HG02798 (cell line): ENCODE results near the gene GPR183.

Experiments
- ATAC-seq: cut with Tn5 transposase; IDR thresholded peaks from one replicate; pipeline ENCODE4 v1.9.1; 2021; ENCODE audit warnings: mild to moderate bottlenecking; ENCODE audit not compliant: unreplicated experiment, poor library complexity

The GPR183 gene

DNA sequence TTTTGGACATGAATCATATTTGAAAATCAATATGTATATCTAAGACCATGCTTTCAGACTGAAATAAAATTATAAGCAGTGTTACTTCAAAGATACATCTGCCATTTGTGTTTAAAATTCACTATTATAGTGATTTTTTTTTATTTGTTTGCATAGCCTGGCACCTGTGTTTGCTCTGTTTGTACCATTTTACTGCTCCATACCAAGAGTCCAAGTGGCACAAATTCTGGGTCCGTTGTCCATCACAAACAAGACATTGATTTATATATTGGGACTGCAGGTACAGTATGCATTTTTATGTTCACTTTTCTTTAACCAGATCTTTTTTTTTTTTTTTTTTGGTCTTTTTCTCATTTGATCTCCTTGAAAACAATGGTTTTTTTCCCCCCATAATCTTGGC, 6.7 kb upstream of the GPR183 start:
- ATAC-seq: no peak

DNA sequence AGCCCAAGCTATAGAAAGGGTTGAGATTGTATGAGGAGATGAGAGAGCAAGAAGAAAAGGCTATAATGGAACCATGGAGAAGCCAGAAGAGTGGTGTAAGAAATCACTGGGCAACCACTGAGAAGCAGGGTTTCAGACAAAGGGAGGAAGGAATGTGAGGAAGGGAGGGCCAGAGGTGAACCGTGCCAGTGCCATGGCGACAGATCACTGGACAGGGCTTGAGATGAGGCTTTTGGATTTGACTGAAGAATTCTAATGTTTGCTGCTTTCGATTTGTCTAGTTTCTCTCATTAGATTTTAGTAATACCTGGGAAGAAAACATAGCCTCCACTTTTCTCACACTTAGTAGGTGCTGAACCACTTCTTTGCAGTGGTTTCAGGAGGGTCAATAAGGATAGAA, 6.3 kb upstream of the GPR183 start:
- ATAC-seq: no peak

DNA sequence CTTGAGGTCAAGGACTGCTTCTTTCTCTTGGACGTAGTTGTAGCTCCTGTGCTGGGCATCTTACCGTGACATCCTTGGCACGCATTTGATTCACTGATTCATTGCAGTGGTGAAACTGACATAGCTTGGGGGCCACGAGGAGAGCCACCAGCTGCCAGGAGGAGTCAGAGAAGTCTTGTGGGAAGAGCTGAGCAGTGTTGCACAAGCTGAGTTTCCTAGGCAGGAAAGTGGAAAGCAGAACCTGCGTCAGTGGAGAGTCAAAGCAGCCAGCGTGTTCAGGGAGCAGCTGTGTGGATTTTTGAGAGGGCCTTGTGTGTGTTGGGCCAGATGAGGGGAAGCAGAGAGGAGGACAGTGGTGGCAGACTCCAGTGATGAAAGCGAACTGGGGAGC, 5.3 kb upstream of the GPR183 start:
- ATAC-seq: no peak

DNA sequence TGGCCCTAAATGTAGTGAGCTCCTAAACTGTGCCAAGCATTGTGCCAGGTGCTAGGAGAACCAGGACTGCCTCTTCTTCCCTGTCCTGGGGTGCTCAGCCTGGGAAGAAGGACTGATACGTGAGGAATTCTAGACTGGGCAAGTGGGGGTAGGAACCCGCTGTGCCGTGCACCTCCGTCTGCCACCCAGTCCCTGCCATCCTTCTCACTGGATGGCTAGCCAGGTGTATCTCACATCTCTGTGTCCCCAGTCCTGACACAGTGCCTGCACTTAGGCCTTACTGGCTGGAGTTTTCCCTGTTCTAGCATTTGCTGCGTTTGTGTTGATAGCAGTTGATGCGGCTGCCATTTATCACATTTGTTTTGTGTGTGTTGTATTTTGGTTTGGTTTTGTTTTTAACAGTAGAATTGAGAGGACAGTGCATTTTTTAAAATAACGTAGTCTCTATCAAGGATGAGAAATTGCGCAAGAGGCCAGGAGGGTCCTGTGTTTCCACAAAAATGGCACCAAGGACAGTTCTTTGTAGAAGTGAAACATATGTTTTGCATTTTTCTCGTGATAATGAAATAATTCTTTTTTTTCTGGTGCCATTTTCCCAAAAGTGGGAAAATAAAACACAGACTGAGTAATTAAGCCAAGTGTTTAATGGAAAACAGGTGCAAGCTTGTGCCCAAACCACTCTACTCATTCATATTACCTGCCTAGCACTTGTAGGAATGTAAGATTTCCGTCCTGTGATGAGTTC, 4.7 kb upstream of the GPR183 start:
- no peak for ATAC-seq

DNA sequence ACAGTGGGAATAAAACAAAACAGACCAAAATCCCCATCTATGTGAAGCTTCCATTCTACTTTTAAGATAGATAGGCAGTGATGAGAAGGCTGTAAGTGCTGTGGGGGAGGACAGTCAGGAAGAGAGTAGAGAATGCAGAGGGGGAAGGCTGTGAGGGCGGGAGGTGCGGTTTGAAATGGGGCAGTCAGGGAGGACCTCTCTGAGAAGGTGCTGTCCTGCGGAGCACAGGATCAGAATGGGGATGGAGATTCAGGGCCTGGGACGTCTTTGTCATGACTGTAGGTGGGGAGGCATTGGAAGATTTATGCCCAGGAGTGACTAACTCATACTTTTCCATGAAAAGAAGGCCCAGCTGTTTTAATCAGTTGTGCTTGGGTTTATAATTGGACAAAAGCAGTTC, 3.9 kb upstream of the GPR183 start:
- ATAC-seq: no peak

DNA sequence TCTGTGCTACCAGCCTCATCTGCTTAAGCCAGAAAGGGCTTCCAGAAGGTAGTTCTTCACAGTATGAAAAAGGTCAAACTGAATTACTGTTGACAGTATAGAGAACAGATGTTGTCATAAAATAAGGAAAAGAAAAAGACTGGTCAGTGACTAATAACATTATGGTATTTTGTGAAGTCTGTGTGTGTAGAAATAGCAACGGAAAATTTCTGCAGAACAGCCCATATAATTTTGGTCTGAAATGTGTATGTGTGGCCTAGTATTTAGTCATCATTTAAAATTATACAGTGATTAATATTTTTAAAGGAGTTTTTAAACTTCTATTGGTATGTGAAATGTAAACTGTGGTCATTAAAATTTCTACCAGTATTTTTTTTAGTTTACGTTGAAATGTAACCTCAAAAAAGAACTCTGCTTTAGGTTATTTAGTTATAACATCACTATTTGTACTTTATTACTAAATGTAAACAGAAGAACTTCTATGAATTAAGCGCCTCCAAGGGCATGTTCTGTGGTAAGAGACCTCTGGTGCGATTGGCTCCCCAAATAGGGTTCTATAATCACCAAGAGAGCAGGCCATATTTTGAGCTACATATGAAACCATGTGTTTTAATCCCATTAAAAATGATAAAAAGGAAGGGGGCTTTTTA, 3.3 kb upstream of the GPR183 start:
- ATAC-seq: peak; percentile 28

DNA sequence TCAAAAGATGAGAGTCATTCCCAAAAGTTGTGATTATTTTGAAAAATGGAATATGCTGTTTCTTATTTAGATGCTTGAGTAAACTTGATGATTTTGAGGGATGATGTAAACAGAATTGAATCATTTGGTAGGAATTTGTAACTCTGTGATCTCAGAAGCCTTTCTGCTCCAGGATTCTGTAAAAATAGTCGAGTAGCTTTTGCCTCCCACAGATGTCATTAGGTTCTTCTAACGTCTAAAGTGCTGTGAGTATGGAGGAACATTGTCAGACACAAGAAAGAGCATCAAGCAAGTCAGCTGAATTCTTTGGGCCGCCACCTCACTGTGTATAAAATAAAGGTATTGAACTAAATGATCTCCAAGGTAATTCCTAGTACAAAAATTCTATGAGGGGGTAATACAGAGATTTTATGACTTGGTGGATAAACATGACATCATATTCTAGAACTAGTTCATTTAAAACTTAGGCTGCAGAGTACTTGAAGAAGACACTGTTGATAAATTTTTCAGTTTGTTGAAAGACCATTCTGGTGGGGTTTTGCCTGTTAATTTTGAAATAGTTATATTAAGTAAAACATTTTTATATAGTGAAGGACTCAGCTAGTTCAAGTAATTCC, 1.4 kb upstream of the GPR183 start:
- ATAC-seq: no peak

DNA sequence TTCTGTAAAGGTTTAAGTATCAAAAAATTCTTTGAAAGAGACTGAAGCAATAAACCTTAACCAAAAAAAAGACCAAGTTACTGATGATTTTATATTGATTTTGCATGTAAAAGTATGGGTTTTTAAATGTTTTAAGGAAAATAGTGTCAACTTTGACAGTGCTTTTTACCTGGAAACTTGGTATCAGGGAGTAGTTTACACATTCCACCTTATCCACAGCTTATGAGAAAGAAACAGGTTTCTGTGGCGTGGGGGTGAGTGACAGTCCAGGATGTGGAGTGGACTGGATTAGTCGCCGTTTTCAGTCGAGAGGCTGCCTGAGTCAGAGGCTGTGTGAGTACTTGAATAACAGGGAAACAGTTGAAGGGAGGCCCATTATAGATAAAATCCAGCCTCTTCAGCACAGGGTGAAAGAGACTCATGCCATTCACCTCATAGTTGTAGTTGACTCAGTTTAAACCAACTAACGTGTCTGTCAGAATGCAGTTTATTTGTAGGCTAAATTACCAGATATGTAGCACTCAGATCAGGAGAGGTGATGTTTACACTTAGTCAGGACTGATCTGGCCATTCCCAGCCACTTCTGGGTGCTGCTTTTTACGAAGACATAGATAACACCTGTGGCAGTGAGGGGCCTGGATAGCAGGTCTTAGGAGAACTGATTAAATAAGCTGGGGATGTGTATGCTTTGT, 595 bp upstream of the GPR183 start:
- peak; percentile 44 for ATAC-seq

DNA sequence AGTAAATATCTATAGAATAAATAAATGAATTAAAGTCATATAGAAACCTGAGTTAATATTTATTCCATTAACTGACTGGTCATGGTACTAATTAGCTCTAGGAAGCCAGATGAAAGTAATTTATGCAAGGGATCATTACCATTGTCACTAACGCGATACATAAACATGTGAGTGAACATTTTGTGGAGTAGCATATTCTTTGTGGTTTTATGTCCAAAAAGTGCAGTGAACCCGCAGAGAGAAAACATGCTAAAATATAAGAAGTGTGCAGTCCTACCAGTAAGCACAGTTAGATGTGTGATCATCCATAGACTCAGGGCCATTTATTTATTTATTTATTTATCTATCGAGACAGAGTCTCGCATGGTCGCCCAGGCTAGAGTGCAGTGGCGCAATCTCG, 1.6 kb downstream of the GPR183 start:
- ATAC-seq: no peak

DNA sequence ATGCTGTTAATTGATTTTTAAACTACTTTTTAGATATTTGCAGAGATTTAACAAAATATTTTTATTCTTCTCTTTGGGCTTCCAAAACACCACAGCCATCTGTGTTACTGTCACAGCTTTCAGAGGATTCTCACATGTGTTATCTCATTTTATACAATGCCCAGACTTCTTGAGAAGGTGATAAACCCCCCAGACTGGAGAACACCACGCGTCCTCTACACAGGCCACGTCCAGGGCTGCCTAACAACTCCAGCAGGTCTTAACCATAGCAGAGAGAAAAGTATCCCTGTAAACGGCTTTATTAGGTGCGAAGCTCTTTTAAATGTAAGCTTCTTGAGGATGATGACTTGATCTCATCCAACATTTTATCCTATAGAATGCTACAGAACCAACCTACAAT, 2.0 kb downstream of the GPR183 start:
- no peak for ATAC-seq

DNA sequence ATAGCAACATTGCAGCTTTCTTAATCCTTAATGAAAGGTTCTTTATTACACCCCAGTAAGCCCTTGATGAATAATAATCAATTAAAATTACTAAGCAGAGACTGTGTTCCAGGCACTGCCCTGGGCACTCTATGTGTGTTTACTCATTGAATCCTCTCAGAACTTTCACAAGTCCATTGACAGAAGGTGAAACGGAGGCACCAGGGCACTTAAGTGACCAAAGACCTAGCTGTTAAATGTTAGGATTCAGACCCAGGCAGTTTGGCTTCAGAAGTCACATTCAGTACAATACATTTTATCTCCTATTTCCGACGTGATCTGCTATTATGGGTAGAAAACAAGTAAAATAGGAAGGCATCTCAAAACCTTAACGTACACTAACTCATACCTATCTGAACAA, 2.7 kb downstream of the GPR183 start:
- no peak for ATAC-seq

DNA sequence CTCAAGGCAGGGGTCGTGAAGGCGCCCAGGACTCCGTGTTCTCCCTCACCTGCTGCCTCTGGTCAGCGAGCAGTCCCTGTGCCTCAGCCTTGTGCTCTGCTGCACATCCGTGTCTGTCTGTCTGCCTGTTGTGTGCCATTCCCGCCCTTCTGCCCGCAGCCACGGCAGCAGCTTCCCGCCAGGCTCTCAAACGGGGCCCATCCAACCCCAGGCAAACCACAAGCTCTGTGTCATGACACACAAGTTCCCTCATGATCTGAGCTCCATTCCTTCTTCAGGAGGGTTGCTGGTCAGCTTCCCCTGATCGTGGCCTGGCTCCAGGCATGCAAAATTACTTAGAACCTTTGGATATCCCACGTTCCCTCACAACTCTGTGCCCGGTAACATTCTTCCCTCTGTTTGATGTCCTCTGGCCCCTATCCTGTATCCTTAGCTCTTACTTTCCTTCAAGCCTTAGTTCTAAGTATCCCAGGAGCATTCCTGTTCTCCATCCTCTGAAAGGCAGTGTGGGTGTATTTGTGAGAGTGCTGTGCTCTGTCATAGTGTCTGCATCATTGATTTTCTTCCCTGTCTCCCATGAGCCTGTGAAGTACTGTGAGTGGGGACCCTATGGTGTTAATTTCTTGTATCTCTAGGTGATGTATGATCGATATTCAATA, 3.2 kb downstream of the GPR183 start:
- no peak for ATAC-seq

DNA sequence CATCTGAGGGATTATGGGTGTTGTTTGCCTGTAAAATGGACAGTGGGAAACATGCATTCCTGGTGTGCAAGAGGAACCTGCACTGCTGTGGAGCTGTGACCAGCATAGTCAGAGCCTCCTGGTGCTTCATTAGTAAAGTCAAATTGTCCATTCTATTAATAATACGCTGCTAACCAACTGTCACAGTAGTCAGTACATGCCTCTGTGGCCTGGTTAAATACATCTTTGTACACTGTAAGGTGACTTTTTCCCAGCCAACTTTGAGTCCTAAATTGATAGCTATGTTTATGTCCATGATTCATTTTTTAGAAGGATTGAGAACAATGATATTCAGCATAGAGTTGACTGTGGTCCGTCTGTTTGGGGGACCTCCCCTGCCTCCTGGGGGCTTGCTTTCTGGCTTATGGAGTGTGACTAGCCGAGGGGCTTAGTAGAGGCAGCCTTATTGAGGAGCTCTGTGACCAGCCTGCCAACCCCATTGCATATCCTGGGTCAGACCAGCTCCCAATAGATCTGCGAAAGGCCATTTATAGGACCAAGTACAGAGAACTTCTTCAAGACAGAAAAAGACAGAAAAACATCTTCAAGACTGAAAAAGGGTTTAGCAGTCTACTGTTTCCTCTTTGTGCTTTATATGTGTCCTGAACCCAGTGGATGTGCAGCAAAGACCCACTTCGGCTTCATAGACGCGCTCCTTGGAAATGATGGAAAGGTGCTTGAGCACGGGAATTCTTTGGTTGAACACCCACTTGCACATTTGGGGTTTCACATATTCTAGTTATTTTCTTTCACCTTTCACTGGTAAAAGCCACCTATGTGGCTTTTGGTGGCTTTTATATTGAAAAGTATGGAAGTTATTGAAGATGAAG, 4.3 kb downstream of the GPR183 start:
- ATAC-seq: no peak

DNA sequence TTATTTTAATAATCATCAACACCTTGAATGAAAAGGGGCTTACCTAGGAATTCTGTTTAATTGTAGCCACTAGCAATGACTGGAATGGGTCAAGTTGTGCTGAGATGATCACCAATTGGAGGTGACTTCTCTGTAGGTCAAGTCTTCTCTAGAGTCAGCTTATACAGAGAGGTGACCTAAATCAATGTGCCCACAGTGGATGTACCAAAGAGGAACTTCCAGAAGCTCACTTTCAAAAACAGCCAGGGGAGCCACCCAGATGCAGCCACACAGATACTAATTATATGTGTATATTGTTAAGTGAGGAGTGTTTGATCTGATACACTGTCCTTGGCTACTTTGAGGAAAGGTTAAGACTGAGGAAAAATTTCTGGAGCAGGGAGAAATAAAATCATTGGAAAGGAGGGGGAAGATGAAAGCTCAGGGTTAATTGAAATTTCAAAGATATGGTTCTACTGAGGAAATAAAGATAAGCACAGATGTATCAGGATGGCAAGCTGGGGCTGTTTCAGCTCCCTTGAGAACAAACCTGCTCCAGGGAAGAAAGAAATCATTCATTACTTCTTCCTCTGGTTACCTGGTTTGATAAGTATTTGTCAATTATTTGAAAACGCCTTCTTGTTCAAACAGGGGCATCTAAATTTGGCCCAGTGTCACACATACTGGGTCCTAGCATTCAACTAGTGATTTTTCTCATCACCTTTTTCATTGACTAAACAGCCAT, 5.1 kb downstream of the GPR183 start:
- no peak for ATAC-seq

DNA sequence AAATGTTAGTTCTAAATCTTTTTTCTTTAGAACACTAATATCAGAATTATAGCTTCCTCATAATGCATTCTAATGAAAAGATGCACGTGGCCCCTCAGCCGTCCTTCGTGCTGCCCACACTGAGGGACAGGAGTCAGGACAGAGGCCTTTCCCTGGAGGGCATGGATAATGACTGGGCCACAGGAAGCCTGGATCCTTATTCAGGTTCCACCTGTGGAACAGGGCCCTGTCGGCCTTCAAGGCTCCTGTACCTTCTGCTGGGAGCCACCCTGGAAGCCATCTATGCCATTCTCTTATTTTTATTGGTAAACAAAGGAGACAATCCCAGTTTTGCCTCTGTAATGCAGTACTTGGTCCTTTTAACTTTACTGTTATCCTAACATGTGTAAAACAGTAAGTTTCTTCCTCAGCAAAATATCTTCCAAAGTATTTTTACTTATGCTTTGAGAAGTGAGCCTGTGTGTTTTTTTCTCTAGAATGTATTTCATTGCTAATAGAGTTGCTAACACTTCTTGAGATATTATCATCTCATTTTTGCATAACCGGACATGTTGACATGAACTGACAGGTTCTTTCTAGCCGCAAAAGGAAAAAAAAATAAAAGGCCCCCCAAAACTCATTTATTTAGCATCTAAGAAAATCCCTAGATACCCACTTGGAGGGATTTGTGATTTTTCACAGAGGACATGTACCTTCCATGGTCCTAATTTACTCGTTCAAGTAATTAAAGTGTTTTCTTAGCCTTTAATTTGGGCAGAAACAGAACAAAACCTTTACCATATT, 6.0 kb downstream of the GPR183 start:
- ATAC-seq: no peak

DNA sequence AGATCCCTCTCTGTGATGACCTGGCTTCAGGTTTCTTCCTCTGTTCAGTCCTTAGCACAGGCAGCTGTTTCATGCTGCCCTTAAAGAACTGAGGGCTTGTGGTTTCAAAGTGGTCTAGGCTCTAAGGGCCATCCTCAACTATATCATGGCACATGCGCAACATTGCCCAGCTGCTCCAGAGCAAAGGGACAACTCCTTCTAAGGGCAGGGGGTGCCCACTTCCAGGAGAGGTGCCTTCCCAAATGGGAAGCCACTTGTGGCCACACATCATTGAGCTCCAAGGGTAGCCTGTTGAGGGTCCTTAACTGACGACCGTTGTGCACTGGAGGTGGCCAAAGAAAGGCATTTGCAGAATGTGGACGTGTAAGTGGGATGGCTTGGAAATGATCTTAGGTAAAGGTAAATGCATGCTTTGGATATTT, 7.3 kb downstream of the GPR183 start:
- no peak for ATAC-seq

DNA sequence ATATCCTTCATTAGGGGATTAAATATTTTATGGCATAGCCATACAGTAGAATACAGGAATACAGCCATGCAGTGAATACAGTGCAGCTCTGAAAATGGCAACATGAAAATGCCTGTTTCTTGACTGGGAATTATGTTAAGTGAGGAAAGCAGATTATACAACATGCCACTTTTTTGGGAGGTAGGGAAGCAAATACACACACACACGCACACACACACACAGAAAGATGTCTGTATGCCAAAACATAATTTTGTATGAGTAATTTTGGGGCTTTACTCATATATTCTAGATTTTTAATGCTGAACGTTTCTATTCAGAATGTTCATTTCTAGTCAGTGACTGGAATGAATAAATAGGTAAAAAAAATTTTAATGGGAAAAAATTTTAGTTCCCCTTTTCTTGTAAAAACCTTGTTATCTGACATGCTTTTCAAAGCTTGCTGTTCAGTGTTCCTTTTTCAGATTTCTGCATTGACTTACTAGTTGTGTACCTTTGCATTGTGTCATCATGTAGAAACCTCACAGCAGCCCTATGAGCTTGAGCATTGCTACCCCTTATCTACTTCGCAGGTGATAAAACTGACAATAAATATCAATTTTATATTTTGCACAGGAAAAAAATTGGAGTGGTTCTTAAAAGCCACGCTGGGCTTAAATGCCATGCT, 7.8 kb downstream of the GPR183 start:
- ATAC-seq: no peak

DNA sequence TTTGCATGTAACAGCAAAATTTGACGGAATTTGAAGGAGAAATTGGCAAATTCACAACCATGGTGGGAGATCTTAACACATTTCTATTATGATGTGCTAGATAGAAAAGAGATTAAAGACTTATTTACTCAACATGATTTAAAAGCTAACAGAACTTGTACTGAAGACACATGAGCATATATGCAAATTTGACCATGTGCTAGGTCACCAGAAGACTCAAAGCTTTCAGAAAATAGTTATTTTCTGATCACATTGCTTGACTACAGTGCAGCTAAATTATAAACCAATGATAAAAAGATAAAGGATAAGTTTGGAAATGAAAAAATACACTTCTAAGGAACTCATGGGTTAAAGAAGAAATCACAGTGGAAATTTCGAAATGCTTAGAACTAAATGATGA, 9.1 kb downstream of the GPR183 start:
- peak; percentile 32 for ATAC-seq
